DMS53 treated with DMSO at 0.1 percent for 48 hours (cell line): Measurements from ENCODE around the gene CDCA4.
"Not testable (repeated sequence)": the region's sequence is repeated elsewhere in the genome, so short reads cannot be mapped to it uniquely, and the experiment has no call there.

ENCODE experiments used
- DNase-seq: peaks from one replicate; lab custom pipeline; 2025; ENCODE audit not compliant: unreplicated experiment; lab: John Stamatoyannopoulos, UW

Gene CDCA4

DNA sequence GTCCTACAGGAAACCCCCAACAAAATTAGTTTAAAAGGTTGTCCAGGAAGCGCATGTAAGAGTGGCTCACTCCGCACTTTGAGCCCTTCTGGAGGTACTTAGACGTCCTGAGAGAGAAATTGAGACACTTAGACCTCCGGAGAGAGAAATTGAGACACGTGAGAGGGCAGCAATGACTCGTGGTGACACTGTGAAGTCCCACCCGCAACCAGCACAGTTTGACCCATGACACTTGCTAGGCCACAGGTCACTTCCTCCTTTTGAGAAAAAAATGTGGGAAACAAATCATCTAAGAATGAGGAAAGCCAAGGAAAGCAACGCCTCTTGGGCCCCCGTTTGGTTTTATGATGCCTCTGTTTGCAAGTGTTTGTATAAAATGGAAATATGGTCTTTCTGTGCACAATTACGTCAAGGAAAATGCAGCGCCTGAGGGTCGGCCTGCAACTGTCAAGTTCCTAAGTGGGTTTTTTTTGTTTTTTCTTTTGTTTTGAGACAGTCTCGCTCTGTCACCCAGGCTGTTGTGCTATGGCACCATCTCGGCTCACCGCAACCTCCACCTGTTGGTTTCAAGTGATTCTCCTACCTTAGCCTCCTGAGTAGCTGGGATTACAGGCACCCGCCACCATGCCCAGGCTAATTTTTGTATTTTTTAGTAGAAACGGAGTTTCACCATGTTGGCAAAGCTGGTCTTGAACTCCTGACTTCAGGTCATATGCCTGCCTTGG lies 13.6 kb upstream of the CDCA4 start:
- no peak for DNase-seq

DNA sequence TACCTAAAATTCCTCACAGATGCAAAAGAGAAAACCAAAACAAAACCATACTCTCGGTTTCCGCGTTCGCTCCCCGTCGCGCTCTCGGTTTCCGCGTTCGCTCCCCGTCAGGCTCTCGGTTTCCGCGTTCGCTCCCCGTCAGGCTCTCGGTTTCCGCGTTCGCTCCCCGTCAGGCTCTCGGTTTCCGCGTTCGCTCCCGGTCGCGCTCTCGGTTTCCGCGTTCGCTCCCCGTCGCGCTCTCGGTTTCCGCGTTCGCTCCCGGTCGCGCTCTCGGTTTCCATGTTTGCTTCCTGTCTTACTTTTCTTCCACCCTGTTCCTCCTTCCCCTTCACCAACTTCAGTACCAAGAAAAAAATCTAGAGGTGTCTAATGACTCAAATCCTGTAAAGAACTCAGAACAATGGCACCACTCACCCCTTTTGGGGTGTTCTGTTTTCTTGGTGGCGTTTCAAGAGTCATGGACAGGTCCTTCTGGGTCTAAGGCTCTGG lies 12.6 kb upstream of the CDCA4 start:
- DNase-seq, result not testable (repeated sequence)

DNA sequence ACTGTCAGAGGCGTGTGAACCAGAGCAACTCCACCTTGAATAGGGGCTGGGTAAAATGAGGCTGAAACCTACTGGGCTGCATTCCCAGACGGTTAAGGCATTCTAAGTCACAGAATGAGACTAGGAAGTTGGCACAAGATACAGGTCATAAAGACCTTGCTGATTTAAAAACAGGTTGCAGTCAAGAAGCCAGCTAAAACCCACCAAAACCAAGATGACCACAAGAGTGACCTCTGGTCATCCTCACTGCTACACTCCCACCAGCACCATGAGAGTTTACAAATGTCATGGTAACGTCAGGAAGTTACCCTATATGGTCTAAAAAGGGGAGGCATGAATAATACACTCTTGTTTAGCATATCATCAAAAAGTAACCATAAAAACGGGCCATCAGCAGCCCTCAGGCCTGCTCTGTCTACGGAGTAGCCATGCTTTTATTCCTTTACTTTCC lies 11.6 kb upstream of the CDCA4 start:
- DNase-seq, result not testable (repeated sequence)

DNA sequence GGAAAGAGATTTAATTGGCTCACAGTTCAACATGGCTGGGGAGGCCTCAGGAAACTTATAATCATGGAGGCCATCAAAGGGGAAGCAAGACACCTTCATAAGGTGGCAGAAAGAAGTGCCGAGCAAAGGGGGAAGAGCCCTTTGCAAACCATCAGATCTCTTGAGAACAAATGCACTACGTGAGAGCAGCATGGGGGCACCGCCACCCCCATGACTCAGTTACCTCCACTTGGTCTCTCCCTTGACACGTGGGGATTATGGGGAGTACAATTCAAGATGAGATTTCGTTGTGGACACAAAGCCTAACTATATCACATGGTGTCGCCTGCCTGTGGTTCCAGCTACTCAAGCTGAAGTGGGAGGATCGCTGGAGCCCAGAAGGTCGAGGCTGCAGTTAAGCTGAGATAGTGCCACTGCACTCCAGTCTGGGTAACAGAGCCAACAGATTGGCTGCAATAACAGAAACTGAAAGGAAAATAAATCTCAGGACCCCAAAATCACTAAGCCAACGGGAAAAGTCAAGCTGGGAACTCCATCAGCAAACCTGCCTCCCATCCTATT lies 10.0 kb upstream of the CDCA4 start:
- no peak for DNase-seq

DNA sequence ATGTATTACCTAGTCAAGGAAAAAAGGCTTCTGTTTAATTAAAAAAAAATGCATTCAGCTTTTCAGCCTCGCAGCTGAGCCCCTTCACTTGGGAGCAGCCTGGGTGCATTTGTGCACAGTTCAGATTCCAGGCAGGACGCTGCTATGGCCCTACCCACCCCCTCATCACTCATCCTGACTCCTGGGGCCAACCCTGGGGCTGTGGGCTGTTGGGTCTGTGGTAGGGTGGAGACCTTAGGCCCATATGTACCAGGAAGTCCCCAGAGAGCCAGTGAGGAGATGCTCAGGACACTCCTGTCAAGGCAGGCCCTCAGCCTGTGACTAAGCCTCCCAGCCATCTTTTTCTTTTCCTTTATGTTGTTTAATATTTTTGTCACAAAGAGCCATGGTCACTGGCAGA lies 9.3 kb upstream of the CDCA4 start:
- no peak for DNase-seq

DNA sequence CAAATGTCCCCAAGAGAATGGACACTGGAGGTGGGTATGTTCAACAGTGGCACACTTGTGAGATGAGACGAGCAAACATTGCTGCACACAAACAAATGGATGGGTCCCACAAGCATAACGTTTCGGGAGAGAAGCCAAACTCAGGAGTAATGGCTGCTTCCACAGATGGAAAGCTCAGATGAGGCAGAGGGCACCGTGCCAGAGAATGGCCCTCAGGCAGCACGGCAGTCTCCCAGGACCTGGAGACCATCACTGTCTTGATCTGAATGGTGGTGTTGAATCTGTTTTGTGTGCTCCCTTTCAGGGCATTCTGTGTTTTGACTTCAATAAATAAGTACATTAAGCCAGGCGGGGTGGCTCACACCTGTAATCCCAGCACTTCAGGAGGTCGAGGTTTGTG lies 8.5 kb upstream of the CDCA4 start:
- no peak for DNase-seq

DNA sequence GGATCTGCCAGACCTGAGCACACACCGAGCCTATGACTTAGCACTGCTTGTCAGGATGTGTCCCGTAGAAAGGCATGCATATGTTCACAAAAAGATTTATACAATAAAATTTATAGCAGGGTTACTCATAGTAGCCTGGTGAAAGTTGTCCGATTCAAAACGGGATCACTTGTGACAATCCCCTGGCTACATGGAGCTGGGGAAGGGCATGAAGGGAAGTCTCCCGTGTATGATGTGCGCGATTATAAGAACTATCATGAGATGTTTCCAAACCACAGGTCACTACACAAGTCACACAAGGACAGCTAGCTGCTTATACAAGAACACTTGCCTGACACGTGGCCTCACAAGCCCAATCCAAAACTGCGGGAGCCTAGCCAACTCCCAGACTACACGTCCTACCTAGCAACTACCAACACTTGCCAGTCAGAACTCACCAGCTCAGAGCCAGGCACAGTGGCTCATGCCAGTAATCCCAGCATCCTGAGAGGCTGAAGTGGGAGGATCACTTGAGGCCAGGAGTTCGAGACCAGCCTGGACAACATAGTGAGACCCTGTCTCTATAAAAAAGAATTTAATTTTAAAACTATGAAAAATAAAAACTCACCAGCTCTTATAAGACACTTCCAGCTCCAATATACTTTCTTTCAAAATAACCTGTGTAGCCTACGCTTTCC lies 7.5 kb upstream of the CDCA4 start:
- no peak for DNase-seq

DNA sequence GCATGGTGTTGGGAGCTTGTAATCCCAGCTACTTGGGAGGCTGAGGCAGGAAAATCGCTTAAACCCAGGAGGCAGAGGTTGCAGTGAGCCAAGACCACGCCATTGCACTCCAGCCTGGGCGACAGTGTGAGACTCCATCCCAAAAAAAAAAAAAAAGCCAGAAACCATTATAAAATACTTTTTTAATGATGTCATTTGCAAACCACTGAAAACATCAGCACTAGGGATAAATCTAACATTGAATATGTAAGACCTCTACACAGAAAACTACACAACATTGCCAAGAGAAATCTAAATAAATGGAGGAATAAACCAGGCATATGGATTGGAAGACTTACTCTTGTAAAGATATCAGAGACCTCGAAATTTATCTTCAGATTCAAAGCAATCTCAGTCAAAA lies 6.8 kb upstream of the CDCA4 start:
- not testable (repeated sequence) for DNase-seq

DNA sequence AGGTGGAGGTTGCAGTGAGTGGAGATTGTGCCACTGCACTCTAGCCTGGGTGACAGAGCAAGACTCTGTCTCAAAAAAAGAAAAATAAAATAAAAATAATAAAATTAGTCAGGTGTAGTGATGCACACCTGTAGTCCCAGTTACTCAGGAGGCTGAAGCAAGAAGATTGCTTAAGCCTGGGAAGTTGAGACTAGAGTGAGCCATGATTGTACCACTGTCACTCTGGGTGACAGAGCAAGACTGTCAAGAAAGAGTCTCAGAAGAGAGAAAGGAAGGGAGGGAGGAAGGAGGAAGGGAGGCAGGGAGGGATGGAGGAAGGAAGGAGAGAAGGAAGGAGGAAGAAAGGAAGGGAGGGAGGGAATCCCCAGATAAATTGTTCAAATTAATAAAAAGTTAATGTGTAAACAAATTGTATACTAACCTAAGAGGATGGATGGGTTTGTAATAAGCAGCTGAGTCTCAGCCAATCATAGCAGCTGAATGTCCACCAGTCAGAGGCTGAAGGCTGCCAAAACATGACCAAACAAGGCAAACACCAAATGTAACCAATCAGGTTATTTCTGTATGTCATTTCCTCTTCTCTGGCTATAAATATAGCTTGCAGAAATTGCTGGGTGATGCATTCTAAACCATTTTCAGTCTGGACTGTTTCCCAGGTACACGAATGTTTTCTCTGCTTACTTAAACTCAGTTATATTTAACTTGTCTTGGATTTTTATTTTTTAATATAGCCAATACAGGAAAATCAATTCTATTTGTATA lies 6.1 kb upstream of the CDCA4 start:
- DNase-seq, result no peak

DNA sequence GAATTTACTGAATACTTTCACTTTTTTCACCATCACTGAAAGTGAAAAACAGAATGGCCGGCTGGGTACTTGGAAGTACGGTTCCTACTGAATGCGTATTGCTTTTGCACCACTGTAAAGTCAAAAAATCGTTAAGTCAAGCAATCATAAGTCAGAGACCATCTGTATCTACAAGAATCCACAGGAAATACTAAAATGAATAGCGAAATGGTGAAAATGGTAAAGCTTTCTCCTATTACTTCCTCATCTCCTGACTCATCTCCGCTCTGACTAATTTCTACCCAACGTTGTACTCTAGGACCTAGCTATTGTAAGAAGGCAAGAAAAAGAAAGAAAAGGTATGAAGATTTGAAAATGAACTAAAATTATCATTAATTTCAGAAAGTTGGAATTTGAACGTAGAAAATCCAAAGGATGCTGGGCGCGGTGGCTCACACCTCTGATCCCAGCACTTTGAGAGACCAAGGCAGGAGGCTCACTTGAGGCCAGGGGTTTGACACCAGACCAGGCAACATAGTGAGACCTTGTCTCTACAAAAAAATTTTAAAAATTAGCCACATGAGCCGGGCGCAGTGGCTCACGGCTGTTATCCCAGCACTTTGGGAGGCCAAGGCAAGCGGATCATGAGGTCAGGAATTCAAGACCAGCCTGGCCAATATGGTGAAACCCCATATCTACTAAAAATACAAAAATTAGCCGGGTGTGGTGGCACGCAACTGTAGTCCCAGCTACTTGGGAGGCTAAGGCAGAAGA lies 5.3 kb upstream of the CDCA4 start:
- DNase-seq, result no peak

DNA sequence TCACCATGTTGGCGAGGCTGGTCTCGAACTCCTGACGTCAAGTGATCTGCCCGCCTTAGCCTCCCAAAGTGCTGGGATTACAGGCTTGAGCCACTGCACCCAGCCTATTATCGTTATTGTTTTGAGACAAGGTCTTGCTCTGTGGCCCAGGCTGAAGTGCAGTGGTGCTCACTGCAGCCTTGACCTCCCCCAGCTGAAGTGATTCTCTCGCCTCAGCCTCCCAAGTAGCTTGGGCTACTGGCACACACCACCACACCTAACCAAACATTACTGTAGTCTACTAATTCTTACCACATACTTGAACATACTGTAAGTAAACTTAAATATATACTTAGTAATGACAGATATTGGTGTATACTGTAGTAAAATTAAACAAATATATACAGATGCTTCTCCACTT lies 4.5 kb upstream of the CDCA4 start:
- DNase-seq, result no peak

DNA sequence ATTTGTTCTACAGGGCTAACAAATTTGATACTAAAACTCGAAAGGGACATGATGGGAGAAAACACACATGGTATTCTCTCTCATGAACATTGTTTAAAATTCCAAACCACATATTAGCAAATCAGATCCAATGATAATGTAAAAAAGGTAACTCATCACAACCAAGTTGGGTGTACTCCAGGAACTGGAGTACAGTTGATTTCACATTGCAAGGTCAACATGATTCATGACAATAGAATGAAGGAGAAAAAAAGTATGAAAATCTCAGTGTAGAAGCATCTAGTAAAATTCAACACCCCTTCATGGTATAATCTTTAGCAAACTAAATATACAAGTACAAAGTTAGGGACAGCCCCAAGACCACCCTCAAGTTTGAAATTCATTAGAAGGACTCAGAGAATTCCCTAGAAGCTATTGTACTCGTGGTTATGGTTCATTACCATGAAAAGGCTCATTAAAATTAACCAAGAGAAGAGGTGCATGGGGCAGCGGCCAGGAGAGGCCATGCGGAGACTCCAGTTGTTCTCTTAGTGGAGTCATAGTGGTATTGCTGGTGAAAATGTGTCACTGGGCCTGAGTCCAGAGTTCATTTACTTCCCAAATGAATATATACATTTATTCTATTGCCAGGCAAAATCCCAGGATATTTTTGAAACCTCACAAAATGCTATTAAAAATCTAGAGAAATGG lies 3.1 kb upstream of the CDCA4 start:
- DNase-seq, result no peak

DNA sequence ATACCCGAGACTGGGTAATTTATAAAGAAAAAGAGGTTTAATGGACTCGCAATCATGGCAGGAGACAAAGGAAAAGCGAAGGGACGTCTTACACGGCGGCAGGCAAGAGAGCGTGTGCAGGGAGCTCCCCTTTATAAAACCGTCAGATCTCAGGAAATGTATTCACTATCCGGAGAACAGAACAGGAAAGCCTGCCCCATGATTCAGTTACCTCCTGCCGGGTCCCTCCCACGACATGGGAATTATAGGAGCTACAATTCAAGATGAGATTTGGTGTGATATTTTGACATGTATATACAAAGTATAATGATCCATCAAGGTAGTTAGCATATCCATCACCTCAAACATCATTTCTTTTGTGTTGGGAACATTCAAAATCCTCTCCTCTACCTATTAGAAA lies 2.3 kb upstream of the CDCA4 start:
- DNase-seq, result no peak

DNA sequence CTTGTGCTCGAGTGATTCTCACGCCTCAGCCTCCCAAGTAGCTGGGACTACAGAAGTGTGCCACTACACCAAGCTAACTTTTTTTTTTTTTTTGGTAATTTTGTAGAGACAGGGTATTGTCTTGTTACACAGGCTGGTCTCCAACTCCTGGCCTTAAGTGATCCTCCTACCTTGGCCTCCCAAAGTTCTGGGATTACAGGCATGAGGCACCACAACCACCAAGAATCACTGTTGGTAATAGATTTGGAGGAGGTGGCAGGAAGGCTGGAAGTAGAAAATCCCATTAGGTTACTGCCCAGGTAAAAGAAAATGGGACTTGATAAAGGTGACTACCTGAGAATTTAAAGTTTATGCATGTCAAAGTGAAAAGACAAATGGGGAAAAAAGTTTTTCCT lies 1.4 kb upstream of the CDCA4 start:
- DNase-seq, result no peak

DNA sequence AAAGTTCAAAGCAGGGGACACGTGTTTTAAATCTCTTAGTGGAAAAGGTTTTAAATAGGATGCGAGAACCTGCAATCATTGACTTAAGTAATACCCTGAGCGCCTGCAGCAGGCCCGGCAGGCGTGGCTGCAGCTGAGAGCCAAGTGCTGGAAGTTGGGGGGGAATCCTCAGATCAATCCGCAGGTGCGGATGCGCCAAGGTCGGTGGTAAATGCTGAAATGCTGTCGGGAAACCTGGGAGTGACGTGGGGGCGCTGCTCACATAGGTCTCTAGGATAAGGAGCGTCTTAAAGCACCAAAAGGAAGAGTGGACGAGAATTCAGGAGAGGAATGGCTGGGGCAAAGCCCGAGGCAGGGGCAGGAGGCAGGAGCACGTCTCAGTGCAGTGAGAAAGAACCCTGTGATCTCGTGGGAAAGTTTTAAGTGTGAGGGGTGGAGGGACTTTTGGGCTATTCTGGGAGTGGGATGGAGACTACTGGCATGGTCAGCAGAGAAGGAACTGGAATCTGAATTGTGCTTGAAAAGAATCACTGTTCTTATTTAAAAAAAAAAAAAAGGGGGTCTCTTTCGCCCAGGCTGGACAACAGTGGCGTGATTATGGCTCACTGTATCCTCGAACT lies 883 bp upstream of the CDCA4 start:
- peak; percentile 33 for DNase-seq

DNA sequence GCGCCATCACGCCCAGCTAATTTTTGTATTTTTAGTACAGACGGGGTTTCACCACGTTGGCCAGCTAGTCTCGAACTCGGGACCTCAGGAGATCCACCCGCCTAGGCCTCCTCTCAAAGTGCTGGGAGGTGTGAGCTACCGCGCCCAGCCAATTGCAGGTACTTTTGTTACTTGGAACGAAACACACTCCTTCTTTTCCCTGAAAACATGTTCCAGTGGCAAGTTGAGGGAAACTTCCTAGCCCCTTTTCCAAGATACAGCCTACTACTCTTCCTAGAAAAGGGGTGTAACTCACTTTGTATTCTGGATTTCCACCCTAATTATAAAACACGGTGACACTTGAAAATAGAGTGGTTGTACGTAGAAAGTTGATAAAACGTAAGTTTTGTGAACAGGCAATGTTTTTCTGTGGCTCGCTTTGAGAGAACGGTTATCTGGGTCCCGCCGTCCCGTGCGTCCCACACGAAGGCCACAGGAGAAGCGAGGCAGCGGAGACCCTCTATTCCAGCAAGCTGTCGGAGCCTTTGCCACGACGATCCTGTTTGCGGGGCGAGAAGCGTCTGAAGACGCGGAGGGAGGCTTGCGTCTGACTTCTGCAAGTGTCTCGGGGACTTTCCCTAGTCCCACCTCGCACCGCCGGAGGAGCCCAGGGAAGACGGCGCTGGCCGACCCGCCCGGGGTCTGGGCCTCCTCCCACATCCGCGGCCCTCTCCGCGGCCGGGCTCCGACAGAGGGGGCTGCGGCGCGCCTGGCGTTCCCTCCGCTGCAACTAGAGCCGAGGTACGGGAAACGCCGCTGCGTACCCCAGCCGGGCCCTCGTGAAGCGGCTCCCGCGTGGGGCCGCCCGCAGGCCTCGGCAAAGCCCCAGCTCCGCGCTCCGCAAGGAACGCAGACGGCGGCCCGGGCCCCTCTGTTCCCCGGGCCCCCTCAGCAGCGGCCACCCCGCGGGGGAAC lies 745 bp downstream of the CDCA4 start:
- DNase-seq, result no peak

DNA sequence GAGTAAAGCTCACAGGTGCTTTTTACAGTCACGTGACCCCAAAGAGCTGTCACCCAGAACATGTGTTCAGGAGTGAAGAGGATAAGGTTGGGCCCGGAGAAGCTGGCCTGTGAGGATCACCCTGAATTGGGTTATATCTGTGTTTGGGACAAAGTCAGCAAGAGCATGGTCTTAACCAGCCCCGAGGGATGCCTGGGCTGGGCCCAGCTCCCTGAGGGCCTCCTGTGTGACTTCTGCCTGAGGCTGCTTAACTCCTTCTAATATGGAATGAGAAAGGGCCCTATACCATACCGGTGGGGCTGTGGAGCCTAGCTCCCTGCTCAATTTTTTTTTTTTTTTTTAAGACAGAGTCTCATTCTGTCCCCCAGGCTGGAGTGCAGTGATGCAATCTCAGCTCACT lies 2.5 kb downstream of the CDCA4 start:
- no peak for DNase-seq

DNA sequence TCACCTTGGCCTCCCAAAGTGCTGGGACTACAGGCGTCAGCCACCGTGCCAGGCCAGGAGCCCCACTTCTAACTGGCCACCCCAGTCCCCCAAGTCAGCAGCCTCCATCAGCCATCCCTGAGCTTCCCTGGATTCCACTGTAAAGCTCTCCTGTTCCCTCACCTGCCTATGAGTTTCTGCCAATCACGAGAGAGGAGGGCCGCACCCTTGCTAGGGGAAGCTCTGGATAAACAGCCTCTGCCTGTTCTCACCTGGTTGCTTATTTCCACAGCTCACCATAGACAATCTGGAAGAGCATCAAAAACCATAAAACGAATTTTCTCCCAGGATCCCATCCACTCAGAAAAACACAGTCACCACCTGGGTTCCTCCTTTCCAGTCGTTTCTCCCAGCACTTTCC lies 5.0 kb downstream of the CDCA4 start:
- DNase-seq, result no peak

DNA sequence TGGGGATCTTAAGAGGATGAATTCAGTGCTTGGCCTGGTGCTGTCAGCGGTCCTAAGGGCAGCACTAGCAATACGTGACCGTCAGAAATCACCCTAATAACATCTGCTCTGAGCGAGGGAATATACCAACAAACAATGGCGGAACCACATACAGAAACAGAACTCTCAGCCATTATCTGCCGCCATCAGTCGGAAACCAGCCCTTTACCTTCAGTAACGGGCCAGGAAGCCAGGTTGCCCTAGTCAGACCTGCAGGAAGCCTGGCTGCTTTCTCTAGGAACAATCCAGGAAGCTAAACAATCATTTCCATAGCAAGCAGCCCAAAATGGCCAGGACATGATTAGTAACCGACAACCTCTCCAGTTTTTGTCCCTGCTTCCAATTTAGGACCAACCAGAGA lies 5.6 kb downstream of the CDCA4 start:
- DNase-seq, result no peak
